GM23338 (cell line): ENCODE results near the gene PPP4C. TPM values are rescaled to one million over a fixed set of nuclear protein-coding genes. Genes with fewer than 3 reads are reported as not detected.

ENCODE experiments used
- ATAC-seq: fragments of 200-7000 bp; cut with Tn5 transposase; 3 replicates; pipeline ENCODE4 v1.9.1; 2020
- DNase-seq: peaks from one replicate; pipeline ENCODE4 v3.0.0-alpha.2; 2015; ENCODE audit warnings: low spot score
- H2AFZ ChIP-seq: fragments of 200-600 bp; sonication (generic); 2 replicates; pipeline ENCODE4 v1.8.0; 2016; ENCODE audit warnings: antibody characterized with exemption, mild to moderate bottlenecking, moderate library complexity
- H3F3A ChIP-seq: fragments of 200-600 bp; sonication (generic); replicated peaks from 2 replicates; pipeline ENCODE4 v1.8.0; 2017; ENCODE audit warnings: antibody characterized with exemption, mixed run types, low read depth
- H3K27ac ChIP-seq: fragments of 200-600 bp; sonication (generic); 2 replicates; pipeline ENCODE4 v1.6.1; 2016; ENCODE audit warnings: low read depth
- H3K27me3 ChIP-seq: fragments of 200-600 bp; sonication (generic); 2 replicates; pipeline ENCODE4 v1.8.0; 2016; ENCODE audit warnings: mild to moderate bottlenecking, mixed run types, moderate library complexity; ENCODE audit not compliant: insufficient read depth
- H3K36me3 ChIP-seq: fragments of 200-600 bp; sonication (generic); 2 replicates; pipeline ENCODE4 v1.8.0; 2016; ENCODE audit warnings: mild to moderate bottlenecking; ENCODE audit not compliant: insufficient read depth
- H3K4me1 ChIP-seq: fragments of 200-600 bp; sonication (generic); 2 replicates; pipeline ENCODE4 v1.8.0; 2016; ENCODE audit warnings: mild to moderate bottlenecking, moderate library complexity; ENCODE audit not compliant: insufficient read depth
- H3K4me2 ChIP-seq: fragments of 200-600 bp; sonication (generic); 2 replicates; pipeline ENCODE4 v1.7.1; 2017; ENCODE audit warnings: mixed run types
- H3K4me3 ChIP-seq: fragments of 200-600 bp; sonication (generic); 2 replicates; pipeline ENCODE4 v1.6.1; 2016; ENCODE audit warnings: mixed run types
- H3K79me2 ChIP-seq: fragments of 200-600 bp; sonication (generic); replicated peaks from 2 replicates; pipeline ENCODE4 v1.8.0; 2017; ENCODE audit warnings: mild to moderate bottlenecking; ENCODE audit not compliant: insufficient read depth
- H3K9me2 ChIP-seq: fragments of 200-600 bp; sonication (generic); 2 replicates; pipeline ENCODE4 v1.8.0; 2017; ENCODE audit not compliant: insufficient read depth
- H4K20me1 ChIP-seq: fragments of 200-600 bp; sonication (generic); replicated peaks from 2 replicates; pipeline ENCODE4 v1.8.0; 2017; ENCODE audit warnings: mild to moderate bottlenecking; ENCODE audit not compliant: insufficient read depth
- H3K27ac Mint-ChIP-seq: 2 replicates; pipeline ENCODE4 v1.8.0; 2020; ENCODE audit warnings: inconsistent platforms, mild to moderate bottlenecking, moderate library complexity, mixed read lengths
- H3K27me3 Mint-ChIP-seq: 3 replicates; pipeline ENCODE4 v1.8.0; 2022; ENCODE audit warnings: low read depth, mild to moderate bottlenecking, moderate library complexity, mixed read lengths, inconsistent platforms; ENCODE audit not compliant: insufficient read depth, poor library complexity
- H3K36me3 Mint-ChIP-seq: 3 replicates; pipeline ENCODE4 v1.8.0; 2021; ENCODE audit warnings: low read depth, mild to moderate bottlenecking, inconsistent platforms, moderate library complexity, mixed read lengths
- H3K4me1 Mint-ChIP-seq: 3 replicates; pipeline ENCODE4 v1.8.0; 2020; ENCODE audit warnings: mild to moderate bottlenecking, inconsistent platforms, mixed read lengths
- H3K4me3 Mint-ChIP-seq: 3 replicates; pipeline ENCODE4 v1.8.0; 2021; ENCODE audit warnings: moderate library complexity, mild to moderate bottlenecking, inconsistent platforms, mixed read lengths
- H3K9me3 Mint-ChIP-seq: 3 replicates; pipeline ENCODE4 v1.8.0; 2020; ENCODE audit warnings: moderate library complexity, mild to moderate bottlenecking, inconsistent platforms, mixed read lengths
- CREB1 ChIP-seq: fragments of 250-450 bp; sonication (Bioruptor Pico); IDR thresholded peaks from 2 replicates; pipeline ENCODE4 v1.5.0; 2020; ENCODE audit warnings: low read depth, mild to moderate bottlenecking, moderate library complexity
- EZH2 ChIP-seq: fragments of 200-600 bp; sonication (generic); IDR thresholded peaks from one replicate; pipeline ENCODE4 v1.8.0; 2017; ENCODE audit warnings: antibody characterized with exemption, mild to moderate bottlenecking, low read depth; ENCODE audit not compliant: unreplicated experiment
- EZH2phosphoT487 ChIP-seq: fragments of 200-600 bp; sonication (generic); IDR thresholded peaks from one replicate; pipeline ENCODE4 v1.8.1; 2018; ENCODE audit warnings: antibody characterized with exemption; ENCODE audit not compliant: unreplicated experiment
- JUNB ChIP-seq: IDR thresholded peaks from one replicate; pipeline ENCODE4 v1.6.1; 2016; ENCODE audit warnings: antibody characterized with exemption; ENCODE audit not compliant: unreplicated experiment
- NANOG ChIP-seq: IDR thresholded peaks from 2 replicates; pipeline ENCODE4 v1.6.1; 2016; ENCODE audit warnings: antibody characterized with exemption, borderline replicate concordance
- POLR2AphosphoS5 ChIP-seq: IDR thresholded peaks from 2 replicates; pipeline ENCODE4 v1.6.1; 2016; ENCODE audit warnings: antibody characterized with exemption, low read depth
- ZNF331 ChIP-seq: fragments of 250-450 bp; sonication (Bioruptor Pico); IDR thresholded peaks from 2 replicates; pipeline ENCODE4 v1.5.0; 2020; ENCODE audit warnings: low read depth, mild to moderate bottlenecking, moderate library complexity
- polyA plus RNA-seq: library from polyadenylated mRNA; unstranded; fragments of >200 nt; fragmentation: Nextera tagmentation; extraction: Ambion mirVana; gene quantifications from 2 replicates; pipeline ENCODE4 v1.2.1, GENCODE V29; 2016
- total RNA-seq: library from RNA; depleted of rRNA; stranded (reverse); fragments of >200 nt; shearing (Covaris generic); gene quantifications from 2 replicates; pipeline ENCODE4 v1.2.3, GENCODE V29; 2014
- TF ChIP-seq, protein P1 (sequence below), 2 experiments: fragments of 200-600 bp in 1 of 2; sonication (generic) in 1 of 2; conservative IDR thresholded peaks; 2 replicates each; pipeline versions ENCODE4 v1.5.1 to v1.6.1; 2016 to 2017; ENCODE audit warnings: antibody characterized with exemption in 2 of 2, low read depth in 2 of 2, mild to moderate bottlenecking in 2 of 2, moderate library complexity in 1 of 2
- TF ChIP-seq, protein P2 (sequence below): IDR thresholded peaks from 2 replicates; pipeline ENCODE4 v1.6.1; 2016; ENCODE audit warnings: antibody characterized with exemption
- TF ChIP-seq, protein P3 (sequence below): fragments of 250-450 bp; sonication (Bioruptor Pico); IDR thresholded peaks from 2 replicates; pipeline ENCODE4 v1.5.0; 2020; ENCODE audit warnings: mild to moderate bottlenecking, moderate library complexity

Gene PPP4C
- total and polyA plus RNA-seq, 2 experiments from 2014 or later, result 120 to 170 TPM

DNA sequence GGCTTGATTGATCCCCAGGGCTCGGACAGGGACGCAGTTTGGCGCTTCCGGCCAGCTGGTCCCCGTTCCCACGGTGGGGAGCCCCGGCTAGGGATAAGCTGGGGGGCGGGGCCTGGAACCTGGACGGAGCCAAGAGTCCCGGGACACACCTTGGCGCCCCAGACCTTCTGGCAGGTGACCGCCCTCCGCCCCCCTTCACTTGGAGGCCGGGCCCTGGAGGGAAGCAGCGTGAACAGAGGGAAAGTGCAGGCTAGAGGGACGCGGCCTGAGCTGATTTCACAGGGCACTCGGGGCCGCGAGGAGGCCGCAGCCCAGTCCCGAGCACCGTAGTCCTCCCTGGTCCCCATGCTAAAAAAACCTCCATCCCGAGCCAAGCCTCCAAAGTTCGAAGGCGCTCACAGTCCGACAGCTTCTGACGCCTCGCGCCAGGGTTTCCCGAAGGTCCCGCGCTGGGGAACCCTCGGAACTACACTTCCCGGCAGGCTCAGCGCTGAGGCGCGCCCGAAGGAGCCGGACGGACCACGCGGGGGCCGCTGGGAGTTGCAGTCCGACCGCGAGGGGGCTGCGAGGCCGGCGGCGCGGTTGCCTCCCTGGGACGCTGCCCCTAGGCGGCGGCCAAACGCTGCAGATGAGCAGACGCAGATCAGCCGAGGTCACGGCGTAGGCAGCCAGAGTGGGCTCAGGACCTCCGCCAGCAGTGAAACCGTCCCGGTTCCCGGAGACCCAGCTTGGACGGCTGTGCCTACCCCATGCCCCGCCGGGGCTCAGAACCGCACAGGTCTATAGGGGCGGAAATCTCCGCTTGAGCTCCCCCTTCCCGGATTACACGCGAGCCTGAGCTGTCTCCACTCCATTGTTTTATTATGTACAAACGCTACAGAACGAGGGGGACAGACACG lies 15.9 kb downstream of the PPP4C start, which contains the start of gene TBX6 (continued):
- TF ChIP-seq, protein P1, sequence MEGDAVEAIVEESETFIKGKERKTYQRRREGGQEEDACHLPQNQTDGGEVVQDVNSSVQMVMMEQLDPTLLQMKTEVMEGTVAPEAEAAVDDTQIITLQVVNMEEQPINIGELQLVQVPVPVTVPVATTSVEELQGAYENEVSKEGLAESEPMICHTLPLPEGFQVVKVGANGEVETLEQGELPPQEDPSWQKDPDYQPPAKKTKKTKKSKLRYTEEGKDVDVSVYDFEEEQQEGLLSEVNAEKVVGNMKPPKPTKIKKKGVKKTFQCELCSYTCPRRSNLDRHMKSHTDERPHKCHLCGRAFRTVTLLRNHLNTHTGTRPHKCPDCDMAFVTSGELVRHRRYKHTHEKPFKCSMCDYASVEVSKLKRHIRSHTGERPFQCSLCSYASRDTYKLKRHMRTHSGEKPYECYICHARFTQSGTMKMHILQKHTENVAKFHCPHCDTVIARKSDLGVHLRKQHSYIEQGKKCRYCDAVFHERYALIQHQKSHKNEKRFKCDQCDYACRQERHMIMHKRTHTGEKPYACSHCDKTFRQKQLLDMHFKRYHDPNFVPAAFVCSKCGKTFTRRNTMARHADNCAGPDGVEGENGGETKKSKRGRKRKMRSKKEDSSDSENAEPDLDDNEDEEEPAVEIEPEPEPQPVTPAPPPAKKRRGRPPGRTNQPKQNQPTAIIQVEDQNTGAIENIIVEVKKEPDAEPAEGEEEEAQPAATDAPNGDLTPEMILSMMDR (conservative IDR thresholded peaks at IDR 0.05; ENCODE audit: low read depth in 2 of 2), result peak in 1 of 2 experiments; percentile 80; a peak in 2 of 4 replicates
- TF ChIP-seq POLR2AphosphoS5 (no peak; the same call in 1 of the 2 replicates), ZNF331 (CRISPR knock-in tag) (no peak), EZH2phosphoT487 (no peak), EZH2 (no peak)
- TF ChIP-seq, protein P2, sequence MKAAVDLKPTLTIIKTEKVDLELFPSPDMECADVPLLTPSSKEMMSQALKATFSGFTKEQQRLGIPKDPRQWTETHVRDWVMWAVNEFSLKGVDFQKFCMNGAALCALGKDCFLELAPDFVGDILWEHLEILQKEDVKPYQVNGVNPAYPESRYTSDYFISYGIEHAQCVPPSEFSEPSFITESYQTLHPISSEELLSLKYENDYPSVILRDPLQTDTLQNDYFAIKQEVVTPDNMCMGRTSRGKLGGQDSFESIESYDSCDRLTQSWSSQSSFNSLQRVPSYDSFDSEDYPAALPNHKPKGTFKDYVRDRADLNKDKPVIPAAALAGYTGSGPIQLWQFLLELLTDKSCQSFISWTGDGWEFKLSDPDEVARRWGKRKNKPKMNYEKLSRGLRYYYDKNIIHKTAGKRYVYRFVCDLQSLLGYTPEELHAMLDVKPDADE, result peak; percentile 96

DNA sequence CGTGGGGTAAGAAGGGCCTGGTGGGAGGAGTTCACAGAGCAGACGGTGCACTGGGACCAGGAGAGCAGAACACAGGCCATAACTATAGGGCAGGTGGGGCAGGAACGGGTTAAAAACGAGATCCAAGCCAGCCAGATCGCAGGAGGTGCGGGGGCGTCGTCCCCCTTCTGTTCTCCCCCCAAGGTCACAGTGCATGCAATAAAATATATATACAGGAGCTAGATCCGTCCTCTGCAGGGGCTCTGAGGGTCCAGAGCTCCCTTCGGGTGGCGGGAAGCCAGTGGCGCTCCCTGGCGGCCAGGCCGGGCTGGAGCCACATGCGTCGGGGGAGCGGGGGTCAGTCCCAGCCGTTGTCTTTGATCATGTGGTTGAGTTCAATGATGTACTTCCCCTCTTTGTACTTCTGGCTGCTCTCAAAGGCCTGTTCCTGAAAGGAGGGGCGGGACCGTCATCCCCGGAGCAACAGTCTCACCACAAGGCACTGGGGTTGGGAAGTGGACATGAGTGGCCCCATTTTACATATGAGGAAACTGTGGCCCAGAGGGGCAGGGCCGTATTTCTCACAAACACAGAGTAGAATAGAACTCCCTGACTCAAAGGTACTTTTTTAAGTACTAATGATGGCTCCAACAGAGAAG lies 16.7 kb downstream of the PPP4C start:
- 0 out of 2 replicates have a peak, but pooled peaks cover 8% of the 10 kb centered on the region for H3K79me2 ChIP-seq
- Mint-ChIP-seq H3K4me3 (peak overlapping the region; percentile 88), H3K4me1 (peaks cover 20% of the 10 kb centered on the region), H3K9me3 (peaks cover 13% of the 10 kb centered on the region), H3K27me3 (peaks cover 29% of the 10 kb centered on the region), H3K27ac (peak overlapping the region; percentile 85), H3K36me3 (peaks cover 29% of the 10 kb centered on the region)
- H3K4me3 ChIP-seq, result peak overlapping the region; percentile 92
- no peaks in the 10 kb centered on the region for H4K20me1 ChIP-seq
- ATAC-seq, result peak; percentile 51
- H3K27me3 ChIP-seq, result 0 out of 2 replicates have a peak, but pooled peaks cover 3% of the 10 kb centered on the region
- no peaks in the 10 kb centered on the region for H3K9me2 ChIP-seq
- H3F3A ChIP-seq, result peaks cover 40% of the 10 kb centered on the region
- H3K4me1 ChIP-seq, result peaks cover 14% of the 10 kb centered on the region
- H3K36me3 ChIP-seq, result no peaks in the 10 kb centered on the region; the same call in 1 of the 2 replicates
- peak overlapping the region; percentile 97; the same call in 1 of the 2 replicates for H2AFZ ChIP-seq
- H3K4me2 ChIP-seq, result peak overlapping the region; percentile 99
- peak overlapping the region; percentile 80; the same call in 1 of the 2 replicates for H3K27ac ChIP-seq
- DNase-seq, result peak; percentile 94
- TF ChIP-seq JUNB (no peak), NANOG (no peak), EZH2phosphoT487 (no peak), CREB1 (CRISPR knock-in tag) (peak; percentile 42)
- TF ChIP-seq, protein P3, sequence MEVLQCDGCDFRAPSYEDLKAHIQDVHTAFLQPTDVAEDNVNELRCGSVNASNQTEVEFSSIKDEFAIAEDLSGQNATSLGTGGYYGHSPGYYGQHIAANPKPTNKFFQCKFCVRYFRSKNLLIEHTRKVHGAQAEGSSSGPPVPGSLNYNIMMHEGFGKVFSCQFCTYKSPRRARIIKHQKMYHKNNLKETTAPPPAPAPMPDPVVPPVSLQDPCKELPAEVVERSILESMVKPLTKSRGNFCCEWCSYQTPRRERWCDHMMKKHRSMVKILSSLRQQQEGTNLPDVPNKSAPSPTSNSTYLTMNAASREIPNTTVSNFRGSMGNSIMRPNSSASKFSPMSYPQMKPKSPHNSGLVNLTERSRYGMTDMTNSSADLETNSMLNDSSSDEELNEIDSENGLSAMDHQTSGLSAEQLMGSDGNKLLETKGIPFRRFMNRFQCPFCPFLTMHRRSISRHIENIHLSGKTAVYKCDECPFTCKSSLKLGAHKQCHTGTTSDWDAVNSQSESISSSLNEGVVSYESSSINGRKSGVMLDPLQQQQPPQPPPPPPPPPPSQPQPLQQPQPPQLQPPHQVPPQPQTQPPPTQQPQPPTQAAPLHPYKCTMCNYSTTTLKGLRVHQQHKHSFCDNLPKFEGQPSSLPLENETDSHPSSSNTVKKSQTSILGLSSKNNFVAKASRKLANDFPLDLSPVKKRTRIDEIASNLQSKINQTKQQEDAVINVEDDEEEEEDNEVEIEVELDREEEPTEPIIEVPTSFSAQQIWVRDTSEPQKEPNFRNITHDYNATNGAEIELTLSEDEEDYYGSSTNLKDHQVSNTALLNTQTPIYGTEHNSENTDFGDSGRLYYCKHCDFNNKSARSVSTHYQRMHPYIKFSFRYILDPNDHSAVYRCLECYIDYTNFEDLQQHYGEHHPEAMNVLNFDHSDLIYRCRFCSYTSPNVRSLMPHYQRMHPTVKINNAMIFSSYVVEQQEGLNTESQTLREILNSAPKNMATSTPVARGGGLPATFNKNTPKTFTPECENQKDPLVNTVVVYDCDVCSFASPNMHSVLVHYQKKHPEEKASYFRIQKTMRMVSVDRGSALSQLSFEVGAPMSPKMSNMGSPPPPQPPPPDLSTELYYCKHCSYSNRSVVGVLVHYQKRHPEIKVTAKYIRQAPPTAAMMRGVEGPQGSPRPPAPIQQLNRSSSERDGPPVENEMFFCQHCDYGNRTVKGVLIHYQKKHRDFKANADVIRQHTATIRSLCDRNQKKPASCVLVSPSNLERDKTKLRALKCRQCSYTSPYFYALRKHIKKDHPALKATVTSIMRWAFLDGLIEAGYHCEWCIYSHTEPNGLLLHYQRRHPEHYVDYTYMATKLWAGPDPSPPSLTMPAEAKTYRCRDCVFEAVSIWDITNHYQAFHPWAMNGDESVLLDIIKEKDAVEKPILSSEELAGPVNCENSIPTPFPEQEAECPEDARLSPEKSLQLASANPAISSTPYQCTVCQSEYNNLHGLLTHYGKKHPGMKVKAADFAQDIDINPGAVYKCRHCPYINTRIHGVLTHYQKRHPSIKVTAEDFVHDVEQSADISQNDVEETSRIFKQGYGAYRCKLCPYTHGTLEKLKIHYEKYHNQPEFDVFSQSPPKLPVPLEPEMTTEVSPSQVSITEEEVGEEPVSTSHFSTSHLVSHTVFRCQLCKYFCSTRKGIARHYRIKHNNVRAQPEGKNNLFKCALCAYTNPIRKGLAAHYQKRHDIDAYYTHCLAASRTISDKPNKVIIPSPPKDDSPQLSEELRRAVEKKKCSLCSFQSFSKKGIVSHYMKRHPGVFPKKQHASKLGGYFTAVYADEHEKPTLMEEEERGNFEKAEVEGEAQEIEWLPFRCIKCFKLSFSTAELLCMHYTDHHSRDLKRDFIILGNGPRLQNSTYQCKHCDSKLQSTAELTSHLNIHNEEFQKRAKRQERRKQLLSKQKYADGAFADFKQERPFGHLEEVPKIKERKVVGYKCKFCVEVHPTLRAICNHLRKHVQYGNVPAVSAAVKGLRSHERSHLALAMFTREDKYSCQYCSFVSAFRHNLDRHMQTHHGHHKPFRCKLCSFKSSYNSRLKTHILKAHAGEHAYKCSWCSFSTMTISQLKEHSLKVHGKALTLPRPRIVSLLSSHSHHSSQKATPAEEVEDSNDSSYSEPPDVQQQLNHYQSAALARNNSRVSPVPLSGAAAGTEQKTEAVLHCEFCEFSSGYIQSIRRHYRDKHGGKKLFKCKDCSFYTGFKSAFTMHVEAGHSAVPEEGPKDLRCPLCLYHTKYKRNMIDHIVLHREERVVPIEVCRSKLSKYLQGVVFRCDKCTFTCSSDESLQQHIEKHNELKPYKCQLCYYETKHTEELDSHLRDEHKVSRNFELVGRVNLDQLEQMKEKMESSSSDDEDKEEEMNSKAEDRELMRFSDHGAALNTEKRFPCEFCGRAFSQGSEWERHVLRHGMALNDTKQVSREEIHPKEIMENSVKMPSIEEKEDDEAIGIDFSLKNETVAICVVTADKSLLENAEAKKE, result no peak
